Esophagus squamous epithelium (tissue), 4 donors: ENCODE data around the gene AKR1C4.
"Not testable (repeated sequence)": the region's sequence is repeated elsewhere in the genome, so short reads cannot be mapped to it uniquely, and the experiment has no call there.

ENCODE experiments used
- CTCF ChIP-seq, 6 experiments: fragments of 450-650 bp in 4 of 6; fragments of 200-600 bp in 2 of 6; sonication (generic) in 2 of 6; IDR thresholded peaks; one replicate each; pipeline ENCODE4 v1.5.1; 2016 to 2019; ENCODE audit warnings: antibody characterized with exemption in 6 of 6, mild to moderate bottlenecking in 4 of 6, moderate library complexity in 4 of 6
- POLR2A ChIP-seq, 4 donors: fragments of 450-650 bp; IDR thresholded peaks; one replicate each; pipeline ENCODE4 v1.6.1; 2017; ENCODE audit warnings: antibody characterized with exemption in 4 of 4, mild to moderate bottlenecking in 4 of 4, moderate library complexity in 3 of 4

GRCh38 chr10:5180503-5180902 is 16.1 kb upstream of the AKR1C4 start:
- not testable (repeated sequence) for TF ChIP-seq POLR2A, CTCF (IDR thresholded peaks at IDR 0.05)
